Right lung (tissue), 10 donors: ENCODE data around the gene MAFG. TPM values are rescaled to one million over a fixed set of nuclear protein-coding genes. Genes with fewer than 3 reads are reported as not detected.
A peak's percentile ranks its signal among the peaks of the same experiment; 100 is the strongest.

Source experiments
- DNase-seq, 2 donors: peaks; one replicate each; pipeline ENCODE4 v3.0.0-alpha.2; 2013
- long read RNA-seq, 8 donors: transcript quantifications; one replicate each; lab custom pipeline, GENCODE V29; 2026
- polyA plus RNA-seq, 5 donors: library from polyadenylated mRNA; unstranded; fragments of 120-200 nt; gene quantifications; one replicate each; pipeline versions ENCODE4 v1.2.1 to v1.2.3, GENCODE V29; 2013; ENCODE audit warnings: inconsistent platforms in 1 of 5, low replicate concordance in 1 of 5; ENCODE audit not compliant: insufficient read length in 5 of 5, insufficient read depth in 1 of 5

The MAFG gene
- polyA plus RNA-seq: 10 to 100 TPM in 2 of 5 donors, 1 to 10 TPM in 3; 7.1 to 13.4 (median 9.7) TPM
- long read RNA-seq, donor 1, full-length matches to known transcripts: 4 of 4 reads
- long read RNA-seq, donor 1, partial matches to known transcripts: 0 of 4 reads
- long read RNA-seq, donor 1, other reads (novel, unspliced or antisense): 0 of 4 reads
- long read RNA-seq, donor 2, full-length matches to known transcripts: 3 of 3 reads
- long read RNA-seq, donor 2, partial matches to known transcripts: 0 of 3 reads
- long read RNA-seq, donor 2, other reads (novel, unspliced or antisense): 0 of 3 reads
- long read RNA-seq, donor 3, full-length matches to known transcripts: 6 of 6 reads
- long read RNA-seq, donor 3, partial matches to known transcripts: 0 of 6 reads
- long read RNA-seq, donor 3, other reads (novel, unspliced or antisense): 0 of 6 reads
- long read RNA-seq, donor 4, full-length matches to known transcripts: 3 of 3 reads
- long read RNA-seq, donor 4, partial matches to known transcripts: 0 of 3 reads
- long read RNA-seq, donor 4, other reads (novel, unspliced or antisense): 0 of 3 reads
- long read RNA-seq, donor 5, full-length matches to known transcripts: 7 of 7 reads
- long read RNA-seq, donor 5, partial matches to known transcripts: 0 of 7 reads
- long read RNA-seq, donor 5, other reads (novel, unspliced or antisense): 0 of 7 reads
- long read RNA-seq, donor 6, full-length matches to known transcripts: 7 of 7 reads
- long read RNA-seq, donor 6, partial matches to known transcripts: 0 of 7 reads
- long read RNA-seq, donor 6, other reads (novel, unspliced or antisense): 0 of 7 reads
- long read RNA-seq, donor 7, full-length matches to known transcripts: 7 of 7 reads
- long read RNA-seq, donor 7, partial matches to known transcripts: 0 of 7 reads
- long read RNA-seq, donor 7, other reads (novel, unspliced or antisense): 0 of 7 reads
- long read RNA-seq, donor 8, full-length matches to known transcripts: 2 of 2 reads
- long read RNA-seq, donor 8, partial matches to known transcripts: 0 of 2 reads
- long read RNA-seq, donor 8, other reads (novel, unspliced or antisense): 0 of 2 reads

- DNase-seq: peak; percentile 96 to 97
Measured at GRCh38 chr17:81927653-81928543, at the start of gene MAFG. TSS of gene MAFG (minus strand) at chr17:81927735. CDS start at chr17:81923185, 4,550 bp downstream.

GRCh38 chr17:81976332-81977210, 49.0 kb upstream of the MAFG start:
- DNase-seq: no peak

GRCh38 chr17:81973432-81973831, 45.9 kb upstream of the MAFG start:
- no peak for DNase-seq

- DNase-seq: no peak
Measured at GRCh38 chr17:81968850-81969812, 41.6 kb upstream of the MAFG start.

- DNase-seq: no peak
Measured at GRCh38 chr17:81968396-81968745, 40.8 kb upstream of the MAFG start.

GRCh38 chr17:81967533-81968395, 40.2 kb upstream of the MAFG start:
- DNase-seq: peak; percentile 80 to 88

- no peak for DNase-seq
Measured at GRCh38 chr17:81967244-81967532, 39.7 kb upstream of the MAFG start.

- peak; percentile 90 to 93 for DNase-seq
Measured at GRCh38 chr17:81966343-81967243, 39.1 kb upstream of the MAFG start.

GRCh38 chr17:81964081-81964849, 36.7 kb upstream of the MAFG start:
- no peak for DNase-seq

GRCh38 chr17:81962499-81963441, 35.2 kb upstream of the MAFG start:
- DNase-seq: no peak

- DNase-seq: no peak
Measured at GRCh38 chr17:81961521-81962498, 34.3 kb upstream of the MAFG start.

- no peak for DNase-seq
Measured at GRCh38 chr17:81961087-81961511, 33.6 kb upstream of the MAFG start, which contains the start of gene NOTUM. TSS of gene NOTUM (minus strand) at chr17:81961187. CDS start at chr17:81960909, 278 bp downstream.

GRCh38 chr17:81960130-81960958, 32.8 kb upstream of the MAFG start:
- no peak for DNase-seq
